Loucy (cell line): Measurements from ENCODE around the gene FBXO42.

Experiments used
- CTCF ChIP-seq: fragments of 200-600 bp; sonication (generic); conservative IDR thresholded peaks from 2 replicates; pipeline ENCODE4 v1.5.1; 2014; ENCODE audit warnings: mild to moderate bottlenecking, antibody characterized with exemption, low read length
- EZH2phosphoT487 ChIP-seq: fragments of 200-600 bp; IDR thresholded peaks from 2 replicates; pipeline ENCODE4 v1.6.1; 2018; ENCODE audit warnings: antibody characterized with exemption, mild to moderate bottlenecking, moderate library complexity, borderline replicate concordance

GRCh38 chr1:16231331-16232315 is 120.7 kb downstream of the FBXO42 start:
- TF ChIP-seq CTCF = no peak
- no peak for TF ChIP-seq EZH2phosphoT487
